ENCODE measurements around the gene MAGEA2B.
"Not testable (repeated sequence)": the region's sequence is repeated elsewhere in the genome, so short reads cannot be mapped to it uniquely, and the experiment has no call there.

Gene MAGEA2B

GRCh38 chrX:152754871-152755270, 40.4 kb downstream of the MAGEA2B start:
- DNase-seq (ENCODE audit: low read depth in 3 of 3): not testable (repeated sequence)

- not testable (repeated sequence) for DNase-seq (ENCODE audit: low read depth in 3 of 3)
Measured at GRCh38 chrX:152758918-152759317, 44.5 kb downstream of the MAGEA2B start, which contains the start of gene CSAG3. TSS of gene CSAG3 (plus strand) at chrX:152759218.

- not testable (repeated sequence) for DNase-seq (ENCODE audit: low read depth in 3 of 3)
Measured at GRCh38 chrX:152759544-152759943, 45.1 kb downstream of the MAGEA2B start.

DNA sequence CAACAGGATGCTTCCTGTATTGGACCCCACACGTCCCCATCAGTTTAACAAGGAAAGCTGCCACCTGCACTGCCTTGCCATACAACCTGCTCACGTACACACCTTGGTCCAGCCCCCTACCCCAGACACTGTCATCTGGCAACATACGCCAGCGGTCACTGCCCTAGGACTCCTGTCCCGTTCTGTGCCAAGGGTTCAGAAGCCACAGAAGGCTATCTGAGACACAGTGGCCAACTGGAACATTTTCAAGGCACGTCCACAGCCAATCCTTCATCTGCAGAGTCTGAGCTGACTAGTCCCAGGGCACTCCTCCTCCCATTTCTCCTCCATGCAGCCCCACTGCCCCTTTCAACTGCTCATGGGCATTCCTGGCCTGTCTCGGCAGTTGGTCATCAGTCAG, 47.2 kb downstream of the MAGEA2B start:
- not testable (repeated sequence) for DNase-seq (ENCODE audit: low read depth in 3 of 3)

DNA sequence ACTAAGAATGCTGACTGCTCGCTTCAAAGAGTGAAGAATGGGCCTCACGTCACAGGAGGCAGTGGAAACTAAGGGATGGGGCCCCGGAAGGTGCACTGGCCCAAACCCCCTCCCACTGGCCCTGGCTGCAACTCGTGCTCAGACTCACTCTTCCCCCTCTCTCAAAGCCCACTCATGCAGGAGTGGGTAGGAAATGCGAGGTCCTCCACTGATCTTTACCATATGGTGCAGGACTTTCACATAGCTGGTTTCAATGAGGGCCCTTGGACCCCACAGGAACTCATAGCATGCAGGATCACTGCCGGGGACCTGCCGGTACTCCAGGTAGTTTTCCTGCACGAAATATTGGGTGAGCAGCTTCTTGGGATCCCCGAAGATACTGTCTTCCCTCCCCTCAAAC, 52.1 kb downstream of the MAGEA2B start:
- not testable (repeated sequence) for DNase-seq (ENCODE audit: low read depth in 3 of 3)

All from stimulated activated CD4-positive, alpha-beta T cell treated with anti-CD3 and anti-CD28 coated beads, TNF-alpha, amount 100 ng/mL, for 4 hours (primary cell).